HepG2 (cell line): ENCODE results near the gene COL25A1. TPM values are rescaled to one million over a fixed set of nuclear protein-coding genes. Genes with fewer than 3 reads are reported as not detected.

Experiments used
- ATAC-seq: fragments of 200-7000 bp; cut with Tn5 transposase; 3 replicates; pipeline ENCODE4 v1.9.1; 2020; ENCODE audit warnings: mild to moderate bottlenecking, moderate library complexity
- BruUV-seq: library from RNA; stranded (reverse); fragments of 400-500 nt; replicated peaks from 2 replicates; lab custom pipeline; 2021; lab: Mats Ljungman, UMichigan
- CTCF ChIA-PET: fragments of 300-600 bp; formaldehyde crosslinking; extraction: SDS; loops from one replicate; lab custom pipeline; 2021; ENCODE audit warnings: low total read pairs, inconsistent platforms, low intra/inter-chr PET ratio; lab: Yijun Ruan, JAX
- POLR2A ChIA-PET: fragments of 350-600 bp; sonication (Branson Sonifier 250); formaldehyde crosslinking; loops from one replicate; lab custom pipeline; 2020; ENCODE audit warnings: antibody characterized with exemption, inconsistent platforms; lab: Yijun Ruan, JAX
- DNase-seq: peaks from one replicate; pipeline ENCODE4 v3.0.0-alpha.2; 2015; ENCODE audit warnings: low spot score
- FAIRE-seq: peaks from 3 replicates; lab custom pipeline; 2011; peaks lifted over from hg19 to GRCh38; lab: Jason Lieb, UNC
- H2AFZ ChIP-seq: one replicate; pipeline ENCODE4 v1.6.1; 2011; ENCODE audit warnings: low read length, inconsistent platforms
- H3K27ac ChIP-seq: fragments of 300-600 bp; 3 replicates; pipeline ENCODE4 v1.8.0; 2011; ENCODE audit warnings: mixed run types, mild to moderate bottlenecking, mixed read lengths, low read length, inconsistent platforms; ENCODE audit not compliant: insufficient read depth; ENCODE audit errors: extremely low read length
- H3K27me3 ChIP-seq, 2 experiments: fragments of 200-600 bp in 1 of 2; 2 replicates in 1 of 2; 3 replicates in 1 of 2; pipeline versions ENCODE4 v1.6.0 to v1.8.0; 2011; ENCODE audit warnings: low read length in 2 of 2, mild to moderate bottlenecking in 2 of 2, moderate library complexity in 2 of 2, inconsistent platforms in 1 of 2; ENCODE audit not compliant: insufficient read depth in 2 of 2, control insufficient read depth in 1 of 2
- H3K36me3 ChIP-seq, 2 experiments: fragments of 200-600 bp in 1 of 2; replicated peaks in 1 of 2; 2 replicates in 1 of 2; 3 replicates in 1 of 2; pipeline versions ENCODE4 v1.5.1 to v1.8.0; 2011; ENCODE audit warnings: low read length in 2 of 2, inconsistent platforms in 1 of 2; ENCODE audit not compliant: insufficient read depth in 2 of 2, control insufficient read depth in 1 of 2
- H3K4me1 ChIP-seq: 2 replicates; pipeline ENCODE4 v1.5.1; 2012; ENCODE audit warnings: low read length, inconsistent platforms; ENCODE audit not compliant: insufficient read depth
- H3K4me2 ChIP-seq: 2 replicates; pipeline ENCODE4 v1.6.0; 2011; ENCODE audit warnings: low read depth, low read length, inconsistent platforms
- H3K4me3 ChIP-seq, 3 experiments: fragments of 200-600 bp in 1 of 3; sonication (generic), shearing (Covaris generic) in 1 of 3; replicated peaks in 1 of 3; 2 replicates each; pipeline ENCODE4 v1.5.1; 2011 to 2016; ENCODE audit warnings: low read length in 3 of 3, inconsistent platforms in 2 of 3, low read depth in 2 of 3, mild to moderate bottlenecking in 2 of 3, control low read depth in 1 of 3, mixed read lengths in 1 of 3; ENCODE audit not compliant: insufficient read depth in 1 of 3
- H3K79me2 ChIP-seq: one replicate; pipeline ENCODE4 v1.6.1; 2011; ENCODE audit warnings: low read length, inconsistent platforms; ENCODE audit not compliant: insufficient read depth
- H3K9ac ChIP-seq: 2 replicates; pipeline ENCODE4 v1.6.0; 2011; ENCODE audit warnings: mild to moderate bottlenecking, low read depth, low read length, inconsistent platforms; ENCODE audit not compliant: insufficient read depth
- H3K9me3 ChIP-seq: 2 replicates; pipeline ENCODE4 v1.5.1; 2012; ENCODE audit warnings: mild to moderate bottlenecking, low read length
- H4K20me1 ChIP-seq: 2 replicates; pipeline ENCODE4 v1.6.0; 2011; ENCODE audit warnings: inconsistent platforms, mild to moderate bottlenecking, low read length, moderate library complexity; ENCODE audit not compliant: insufficient read depth
- HDAC6 ChIP-seq: fragments of 200-600 bp; sonication (generic); IDR thresholded peaks from 2 replicates; pipeline ENCODE4 v1.7.0; 2017; ENCODE audit warnings: mild to moderate bottlenecking, antibody characterized with exemption, low read length, low read depth
- HHEX ChIP-seq: IDR thresholded peaks from 2 replicates; pipeline ENCODE4 v1.6.1; 2016; ENCODE audit warnings: control low read depth
- PAWR ChIP-seq: sonication (generic); formaldehyde crosslinking; IDR thresholded peaks from 2 replicates; pipeline ENCODE4 v1.4.0; 2020; ENCODE audit warnings: missing genetic modification reagents, mild to moderate bottlenecking, borderline replicate concordance
- SMYD3 ChIP-seq: sonication (generic); formaldehyde crosslinking; IDR thresholded peaks from 2 replicates; pipeline ENCODE4 v1.8.1; 2023; ENCODE audit warnings: mild to moderate bottlenecking, missing genetic modification reagents
- YEATS2 ChIP-seq: sonication (generic); formaldehyde crosslinking; IDR thresholded peaks from 2 replicates; pipeline ENCODE4 v1.4.0; 2020; ENCODE audit warnings: missing genetic modification reagents, borderline replicate concordance
- ZFY ChIP-seq: sonication (generic); formaldehyde crosslinking; IDR thresholded peaks from 2 replicates; pipeline ENCODE4 v1.4.0; 2020; ENCODE audit warnings: missing genetic modification reagents
- ZNF607 ChIP-seq: sonication (generic); formaldehyde crosslinking; IDR thresholded peaks from 2 replicates; pipeline ENCODE4 v1.5.1; 2020; ENCODE audit warnings: missing genetic modification reagents, mild to moderate bottlenecking, borderline replicate concordance
- ZNF83 ChIP-seq: sonication (generic); formaldehyde crosslinking; IDR thresholded peaks from 2 replicates; pipeline ENCODE4 v1.4.0; 2020; ENCODE audit warnings: missing genetic modification reagents, mild to moderate bottlenecking, borderline replicate concordance
- ZSCAN20 ChIP-seq: sonication (generic); formaldehyde crosslinking; IDR thresholded peaks from 2 replicates; pipeline ENCODE4 v1.4.0; 2020; ENCODE audit warnings: missing genetic modification reagents, mild to moderate bottlenecking, borderline replicate concordance
- WGBS: methylation state at CpG from one replicate; pipeline ENCODE4 v1.1.6; 2017; ENCODE audit warnings: low lambda C conversion rate; 5-methylcytosine and 5-hydroxymethylcytosine counted together
- in situ Hi-C: cut with HindIII; loops from 2 replicates; pipeline ENCODE4 v1.10.0; 2017; ENCODE audit warnings: low pct_unique_long_range_greater_than_20kb; ENCODE audit not compliant: extremely low pct_ligation_motif_present
- intact Hi-C: fragments of 100-400 bp; cut with micrococcal nuclease; formaldehyde crosslinking; loops from one replicate; pipeline ENCODE4 v1.10.0; 2022; ENCODE audit not compliant: unreplicated experiment
- polyA plus RNA-seq, 8 experiments: library from polyadenylated mRNA; depleted of rRNA in 3 of 8; stranded (reverse) in 7 of 8; unstranded in 1 of 8; fragments of >200 nt; fragmentation: Illumina TruSeq in 4 of 8; extraction: Trizol in 4 of 8; gene quantifications; 2 replicates each; pipeline versions ENCODE4 v1.2.1 to v1.2.3, GENCODE V29; 2011 to 2016; ENCODE audit warnings: low read depth in 4 of 8, missing spikeins in 1 of 8, mixed read lengths in 1 of 8; ENCODE audit not compliant: insufficient read depth in 1 of 8
- total RNA-seq, 5 experiments: library from RNA; depleted of rRNA; stranded (reverse); fragments of >200 nt; fragmentation: Illumina TruSeq; extraction: Trizol; gene quantifications; 2 replicates each; pipeline ENCODE4 v1.2.3, GENCODE V29; 2016; ENCODE audit warnings: low read depth in 1 of 5
- TF ChIP-seq, protein P1 (sequence below): sonication (generic); IDR thresholded peaks from 2 replicates; pipeline ENCODE4 v1.6.1; 2016; ENCODE audit warnings: low read depth, borderline replicate concordance

The COL25A1 gene
- total and polyA plus RNA-seq, 2 of the 13 experiments (the other 11 are each of a cell fraction or from before 2014, with no cell fraction given) = not detected

- TF ChIP-seq ZSCAN20 (CRISPR knock-in tag) (no peak), YEATS2 (CRISPR knock-in tag) (no peak), ZFY (CRISPR knock-in tag) (no peak), HDAC6 (no peak), ZNF607 (no peak), PAWR (no peak), ZNF83 (CRISPR knock-in tag) (no peak), SMYD3 (CRISPR knock-in tag) (no peak), HHEX (CRISPR knock-in tag) (no peak)
- TF ChIP-seq, protein P1, sequence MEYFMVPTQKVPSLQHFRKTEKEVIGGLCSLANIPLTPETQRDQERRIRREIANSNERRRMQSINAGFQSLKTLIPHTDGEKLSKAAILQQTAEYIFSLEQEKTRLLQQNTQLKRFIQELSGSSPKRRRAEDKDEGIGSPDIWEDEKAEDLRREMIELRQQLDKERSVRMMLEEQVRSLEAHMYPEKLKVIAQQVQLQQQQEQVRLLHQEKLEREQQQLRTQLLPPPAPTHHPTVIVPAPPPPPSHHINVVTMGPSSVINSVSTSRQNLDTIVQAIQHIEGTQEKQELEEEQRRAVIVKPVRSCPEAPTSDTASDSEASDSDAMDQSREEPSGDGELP = no peak
- 17% methylated on average over 10 of the region's 10 CpGs for WGBS
- no peaks in the 10 kb centered on the region for H3K4me1 ChIP-seq
- no peak overlapping the region for H3K4me3 ChIP-seq
- no peaks in the 10 kb centered on the region for H3K36me3 ChIP-seq
- H2AFZ ChIP-seq = no peak overlapping the region
- no peak overlapping the region for H3K27ac ChIP-seq
- POLR2A ChIA-PET = no interaction called here
- intact Hi-C loops (no loop called here), in situ Hi-C loops (no loop called here)
- BruUV-seq = no TSS peak
- H3K9ac ChIP-seq = no peak overlapping the region
- ATAC-seq (no peak), DNase-seq (no peak), FAIRE-seq (no peak)
- H4K20me1 ChIP-seq = no peaks in the 10 kb centered on the region
- no peaks in the 10 kb centered on the region for H3K27me3 ChIP-seq
- H3K9me3 ChIP-seq = no peaks in the 10 kb centered on the region
- CTCF ChIA-PET = no interaction called here
- no peaks in the 10 kb centered on the region for H3K79me2 ChIP-seq
- H3K4me2 ChIP-seq = no peak overlapping the region
Measured at GRCh38 chr4:109334129-109335105, 32.0 kb upstream of the COL25A1 start.
